ENCODE results near the gene TAOK3. TPM values are rescaled to one million over a fixed set of nuclear protein-coding genes. Genes with fewer than 3 reads are reported as not detected.

TAOK3 gene
- total RNA-seq, 3 donors from 2014 or later, result 43.5 to 57.8 (median 46.9) TPM

- no peak overlapping the region for H3K27ac ChIP-seq
- no peak overlapping the region for H3K4me3 ChIP-seq
- no peaks in the 10 kb centered on the region for H3K36me3 ChIP-seq
- H3K27me3 ChIP-seq, result no peaks in the 10 kb centered on the region
- TF ChIP-seq, protein P1, sequence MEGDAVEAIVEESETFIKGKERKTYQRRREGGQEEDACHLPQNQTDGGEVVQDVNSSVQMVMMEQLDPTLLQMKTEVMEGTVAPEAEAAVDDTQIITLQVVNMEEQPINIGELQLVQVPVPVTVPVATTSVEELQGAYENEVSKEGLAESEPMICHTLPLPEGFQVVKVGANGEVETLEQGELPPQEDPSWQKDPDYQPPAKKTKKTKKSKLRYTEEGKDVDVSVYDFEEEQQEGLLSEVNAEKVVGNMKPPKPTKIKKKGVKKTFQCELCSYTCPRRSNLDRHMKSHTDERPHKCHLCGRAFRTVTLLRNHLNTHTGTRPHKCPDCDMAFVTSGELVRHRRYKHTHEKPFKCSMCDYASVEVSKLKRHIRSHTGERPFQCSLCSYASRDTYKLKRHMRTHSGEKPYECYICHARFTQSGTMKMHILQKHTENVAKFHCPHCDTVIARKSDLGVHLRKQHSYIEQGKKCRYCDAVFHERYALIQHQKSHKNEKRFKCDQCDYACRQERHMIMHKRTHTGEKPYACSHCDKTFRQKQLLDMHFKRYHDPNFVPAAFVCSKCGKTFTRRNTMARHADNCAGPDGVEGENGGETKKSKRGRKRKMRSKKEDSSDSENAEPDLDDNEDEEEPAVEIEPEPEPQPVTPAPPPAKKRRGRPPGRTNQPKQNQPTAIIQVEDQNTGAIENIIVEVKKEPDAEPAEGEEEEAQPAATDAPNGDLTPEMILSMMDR (IDR thresholded peaks at IDR 0.05), result no peak
- no peak for TF ChIP-seq POLR2A (IDR thresholded peaks at IDR 0.05)
- intact Hi-C loops (cut with DNase I; ENCODE audit: low total_unique reads), result no loop called here
- no peaks in the 10 kb centered on the region for H3K9me3 ChIP-seq
- no peaks in the 10 kb centered on the region for H3K4me1 ChIP-seq
- no peak for DNase-seq (ENCODE audit: low spot score in 2 of 2)
Measured at GRCh38 chr12:118219772-118220171, 152.9 kb downstream of the TAOK3 start.

- Histone ChIP-seq H3K4me3 (no peak overlapping the region), H3K27me3 (no peaks in the 10 kb centered on the region), H3K9me3 (no peaks in the 10 kb centered on the region), H3K4me1 (no peaks in the 10 kb centered on the region), H3K27ac (no peak overlapping the region), H3K36me3 (no peaks in the 10 kb centered on the region)
- intact Hi-C loops (cut with DNase I; ENCODE audit: low total_unique reads), result no loop called here
- no peak for DNase-seq (ENCODE audit: low spot score in 2 of 2)
- no peak for TF ChIP-seq POLR2AphosphoS5 (IDR thresholded peaks at IDR 0.05)
- no peak for TF ChIP-seq POLR2A (IDR thresholded peaks at IDR 0.05)
- TF ChIP-seq, protein P1 (IDR thresholded peaks at IDR 0.05), result no peak
Measured at GRCh38 chr12:118219106-118219505, 153.6 kb downstream of the TAOK3 start.

DNA sequence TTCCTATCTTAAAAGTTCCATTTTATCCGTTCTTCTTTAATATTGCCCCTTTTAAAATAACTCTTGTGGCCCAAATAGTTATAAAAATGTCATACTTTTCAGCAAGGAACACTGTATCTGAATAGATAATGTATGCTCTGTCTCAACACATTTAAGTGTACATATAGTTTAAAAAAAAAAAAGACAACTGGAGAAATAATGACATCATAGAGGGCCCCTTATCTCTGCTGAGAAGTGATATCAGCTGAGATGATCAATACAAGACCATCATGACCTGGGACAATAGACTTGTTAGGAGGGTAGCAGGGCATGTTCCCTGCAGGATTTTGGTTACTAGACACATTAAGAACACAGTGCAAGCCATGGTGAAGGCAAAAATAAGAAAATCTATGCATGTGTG is 159.3 kb downstream of the TAOK3 start:
- no peak overlapping the region for H3K27ac ChIP-seq
- no peak for DNase-seq (ENCODE audit: low spot score in 2 of 2)
- H3K9me3 ChIP-seq, result no peaks in the 10 kb centered on the region
- H3K36me3 ChIP-seq, result no peaks in the 10 kb centered on the region
- H3K27me3 ChIP-seq, result no peaks in the 10 kb centered on the region
- intact Hi-C loops (cut with DNase I; ENCODE audit: low total_unique reads), result no loop called here
- TF ChIP-seq, protein P1 (IDR thresholded peaks at IDR 0.05), result no peak
- no peak for TF ChIP-seq POLR2AphosphoS5 (IDR thresholded peaks at IDR 0.05)
- TF ChIP-seq POLR2A (IDR thresholded peaks at IDR 0.05), result no peak
- H3K4me3 ChIP-seq, result no peak overlapping the region
- H3K4me1 ChIP-seq, result no peaks in the 10 kb centered on the region

- H3K4me1 ChIP-seq, result no peaks in the 10 kb centered on the region
- intact Hi-C loops (cut with DNase I; ENCODE audit: low total_unique reads), result no loop called here
- DNase-seq (ENCODE audit: low spot score in 2 of 2), result no peak
- H3K36me3 ChIP-seq, result no peaks in the 10 kb centered on the region
- no peak overlapping the region for H3K4me3 ChIP-seq
- H3K27ac ChIP-seq, result no peak overlapping the region
- TF ChIP-seq, protein P1 (IDR thresholded peaks at IDR 0.05), result no peak
- TF ChIP-seq POLR2A (IDR thresholded peaks at IDR 0.05) (no peak), POLR2AphosphoS5 (IDR thresholded peaks at IDR 0.05) (no peak)
- H3K9me3 ChIP-seq, result no peaks in the 10 kb centered on the region
- H3K27me3 ChIP-seq, result no peaks in the 10 kb centered on the region
Measured at GRCh38 chr12:118212606-118213005, 160.1 kb downstream of the TAOK3 start.

DNA sequence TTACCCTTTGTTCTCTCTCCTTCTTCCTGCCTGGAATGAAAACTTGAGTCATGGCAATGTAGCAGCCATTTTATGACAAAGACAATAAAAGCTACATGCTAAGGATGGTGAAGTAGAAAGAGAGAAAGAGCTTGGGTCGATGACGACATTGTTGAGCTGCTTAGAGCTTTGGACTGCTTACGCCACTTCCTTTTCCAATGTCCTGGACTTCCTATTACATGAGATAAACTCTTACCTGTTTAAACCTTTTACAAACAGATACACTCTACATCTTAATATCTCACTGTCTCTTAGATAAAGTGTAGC is 166.6 kb downstream of the TAOK3 start:
- no peaks in the 10 kb centered on the region for H3K4me1 ChIP-seq
- H3K27ac ChIP-seq, result no peak overlapping the region
- DNase-seq (ENCODE audit: low spot score in 2 of 2), result no peak
- no peak for TF ChIP-seq POLR2A (IDR thresholded peaks at IDR 0.05)
- TF ChIP-seq POLR2AphosphoS5 (IDR thresholded peaks at IDR 0.05), result no peak
- TF ChIP-seq, protein P1 (IDR thresholded peaks at IDR 0.05), result no peak
- no peaks in the 10 kb centered on the region for H3K36me3 ChIP-seq
- intact Hi-C loops (cut with DNase I; ENCODE audit: low total_unique reads), result no loop called here
- H3K4me3 ChIP-seq, result no peak overlapping the region
- no peaks in the 10 kb centered on the region for H3K27me3 ChIP-seq
- no peaks in the 10 kb centered on the region for H3K9me3 ChIP-seq

Measured in breast epithelium (tissue), 4 donors.